Measurements from ENCODE around the gene LGR6. TPM values are rescaled to one million over a fixed set of nuclear protein-coding genes. Genes with fewer than 3 reads are reported as not detected.

Gene LGR6
- total RNA-seq, 8 experiments from 2014 or later: 0.13 to 1.0 (median 0.35) TPM

- WGBS, 10 experiments: 60 to 100% (median 84%) methylated on average over 1 to 4 of the region's 5 CpGs; no CpG with 5 or more reads in 3 of the 10 experiments
- Histone ChIP-seq H3K4me3 (no peak overlapping the region), H3K4me1 (replicated peaks in 1 of 2) (peaks cover 33 to 47% of the 10 kb centered on the region in 2 donors), H3K27ac (peak overlapping the region in 1 of 2 donors; percentile 37)
- ATAC-seq (replicated peaks in 6 of 8): peak in 7 of 8 experiments; percentile 22 to 86 (median 61)
- in situ Hi-C loops (cut with MboI; ENCODE audit: low pct_unique_long_range_greater_than_20kb in 2 of 9, low sequenced_read_pairs in 9 of 9, unreplicated experiment in 9 of 9): no loop called here
Observed at GRCh38 chr1:202282025-202282371, 88.4 kb downstream of the LGR6 start.

GRCh38 chr1:202282596-202283283, 89.1 kb downstream of the LGR6 start:
- H3K4me3 ChIP-seq: no peak overlapping the region
- peaks cover 33 to 47% of the 10 kb centered on the region in 2 donors for H3K4me1 ChIP-seq (replicated peaks in 1 of 2)
- peak in 3 of 8 experiments; percentile 2 to 8 (median 3) for ATAC-seq (replicated peaks in 6 of 8)
- 84 to 93% (median 92%) methylated on average over 2 to 7 of the region's 7 CpGs; no CpG with 5 or more reads in 6 of the 10 experiments for WGBS, 10 experiments
- H3K27ac ChIP-seq: no peak overlapping the region
- in situ Hi-C loops (cut with MboI; ENCODE audit: low pct_unique_long_range_greater_than_20kb in 2 of 9, low sequenced_read_pairs in 9 of 9, unreplicated experiment in 9 of 9): no loop called here

- peak; percentile 51 to 97 (median 74) for ATAC-seq (replicated peaks in 6 of 8)
- WGBS, 10 experiments: 0 to 69% (median 37%) methylated on average over 1 to 10 of the region's 10 CpGs; no CpG with 5 or more reads in 4 of the 10 experiments
- peaks cover 33 to 47% of the 10 kb centered on the region in 2 donors for H3K4me1 ChIP-seq (replicated peaks in 1 of 2)
- no peak overlapping the region for H3K4me3 ChIP-seq
- H3K27ac ChIP-seq: no peak overlapping the region
- in situ Hi-C loops (cut with MboI; ENCODE audit: low pct_unique_long_range_greater_than_20kb in 2 of 9, low sequenced_read_pairs in 9 of 9, unreplicated experiment in 9 of 9): no loop called here
Observed at GRCh38 chr1:202283379-202283844, 89.8 kb downstream of the LGR6 start.

GRCh38 chr1:202283991-202284390, 90.4 kb downstream of the LGR6 start:
- H3K4me1 ChIP-seq (replicated peaks in 1 of 2): peaks cover 33 to 47% of the 10 kb centered on the region in 2 donors
- whole genome bisulfite sequencing, 10 experiments: 40 to 84% (median 81%) methylated on average over 2 to 4 of the region's 4 CpGs; no CpG with 5 or more reads in 6 of the 10 experiments
- no peak overlapping the region for H3K4me3 ChIP-seq
- ATAC-seq (replicated peaks in 6 of 8): no peak
- H3K27ac ChIP-seq: no peak overlapping the region
- in situ Hi-C loops (cut with MboI; ENCODE audit: low pct_unique_long_range_greater_than_20kb in 2 of 9, low sequenced_read_pairs in 9 of 9, unreplicated experiment in 9 of 9): no loop called here

GRCh38 chr1:202285908-202286307, 92.3 kb downstream of the LGR6 start:
- Histone ChIP-seq H3K4me1 (replicated peaks in 1 of 2) (peaks cover 25 to 32% of the 10 kb centered on the region in 2 donors), H3K27ac (no peak overlapping the region), H3K4me3 (no peak overlapping the region)
- 36 to 94% (median 83%) methylated on average over 1 to 3 of the region's 3 CpGs; no CpG with 5 or more reads in 3 of the 10 experiments for WGBS, 10 experiments
- no peak for ATAC-seq (replicated peaks in 6 of 8)
- in situ Hi-C loops (cut with MboI; ENCODE audit: low pct_unique_long_range_greater_than_20kb in 2 of 9, low sequenced_read_pairs in 9 of 9, unreplicated experiment in 9 of 9): no loop called here

GRCh38 chr1:202286622-202287097, 93.1 kb downstream of the LGR6 start:
- ATAC-seq (replicated peaks in 6 of 8): no peak
- Histone ChIP-seq H3K27ac (no peak overlapping the region), H3K4me3 (no peak overlapping the region), H3K4me1 (replicated peaks in 1 of 2) (peaks cover 18 to 24% of the 10 kb centered on the region in 2 donors)
- 8 to 100% (median 59%) methylated on average over 1 to 6 of the region's 6 CpGs; no CpG with 5 or more reads in 1 of the 10 experiments for WGBS, 10 experiments
- in situ Hi-C loops (cut with MboI; ENCODE audit: low pct_unique_long_range_greater_than_20kb in 2 of 9, low sequenced_read_pairs in 9 of 9, unreplicated experiment in 9 of 9): no loop called here

DNA sequence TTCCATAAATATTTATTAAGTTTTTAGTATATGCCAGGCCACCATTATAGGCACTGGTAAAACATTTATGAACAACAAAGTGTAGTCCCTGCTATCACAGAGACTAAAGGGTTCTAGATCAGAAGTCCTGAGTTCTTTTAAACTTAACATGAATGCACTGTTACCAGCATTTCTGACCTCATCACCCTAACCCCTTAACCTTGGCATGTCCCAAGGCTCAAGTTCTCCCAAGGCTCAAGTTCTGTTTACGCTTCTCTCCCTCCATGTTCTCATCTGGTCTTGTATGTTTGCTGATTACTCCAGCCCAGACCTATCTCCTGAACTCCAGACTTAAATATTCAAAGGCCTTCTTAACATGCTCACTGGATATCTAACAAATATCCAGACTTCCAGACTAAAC, 93.6 kb downstream of the LGR6 start:
- in situ Hi-C loops (cut with MboI; ENCODE audit: low pct_unique_long_range_greater_than_20kb in 2 of 9, low sequenced_read_pairs in 9 of 9, unreplicated experiment in 9 of 9): no loop called here
- ATAC-seq (replicated peaks in 6 of 8): no peak
- 89 to 100% (median 100%) methylated on average over 1 of the region's 1 CpG; no CpG with 5 or more reads in 2 of the 10 experiments for WGBS, 10 experiments

DNA sequence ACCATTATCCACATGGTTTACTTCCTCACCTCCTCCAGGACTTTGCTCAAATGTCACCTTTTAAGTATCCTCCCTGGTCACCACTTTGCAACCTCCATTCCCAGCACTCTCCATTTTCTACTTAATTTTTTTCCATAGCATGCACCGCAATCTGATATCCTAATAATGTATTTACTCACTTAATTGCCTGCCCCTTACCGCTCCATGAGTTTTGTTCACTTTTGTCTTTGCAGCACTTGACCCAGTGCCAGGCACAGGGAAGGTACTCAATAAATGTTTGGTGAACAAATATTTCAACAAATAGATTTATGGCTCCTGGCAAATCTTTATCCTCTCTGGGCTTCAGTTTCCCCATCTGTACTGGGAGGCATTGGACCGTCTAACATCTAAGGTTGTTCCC, 94.6 kb downstream of the LGR6 start:
- WGBS, 10 experiments: 56 to 100% (median 90%) methylated on average over 1 to 3 of the region's 3 CpGs
- H3K4me3 ChIP-seq: no peak overlapping the region
- H3K4me1 ChIP-seq (replicated peaks in 1 of 2): peaks cover 7 to 9% of the 10 kb centered on the region in 2 donors
- in situ Hi-C loops (cut with MboI; ENCODE audit: low pct_unique_long_range_greater_than_20kb in 2 of 9, low sequenced_read_pairs in 9 of 9, unreplicated experiment in 9 of 9): no loop called here
- H3K27ac ChIP-seq: no peak overlapping the region
- ATAC-seq (replicated peaks in 6 of 8): no peak

More for the DNA sequence above, 93.6 kb downstream of the LGR6 start:
- no peak overlapping the region for H3K27ac ChIP-seq
- H3K4me1 ChIP-seq (replicated peaks in 1 of 2): peaks cover 12 to 19% of the 10 kb centered on the region in 2 donors
- no peak overlapping the region for H3K4me3 ChIP-seq

GRCh38 chr1:202289009-202289408, 95.4 kb downstream of the LGR6 start:
- no peak for ATAC-seq (replicated peaks in 6 of 8)
- H3K27ac ChIP-seq: no peak overlapping the region
- 17 to 100% (median 82%) methylated on average over 1 to 4 of the region's 4 CpGs; no CpG with 5 or more reads in 2 of the 10 experiments for WGBS, 10 experiments
- H3K4me1 ChIP-seq (replicated peaks in 1 of 2): peaks cover 0 to 2% of the 10 kb centered on the region in 2 donors
- H3K4me3 ChIP-seq: no peak overlapping the region
- in situ Hi-C loops (cut with MboI; ENCODE audit: low pct_unique_long_range_greater_than_20kb in 2 of 9, low sequenced_read_pairs in 9 of 9, unreplicated experiment in 9 of 9): no loop called here

- ATAC-seq (replicated peaks in 6 of 8): no peak
- Histone ChIP-seq H3K4me3 (no peak overlapping the region), H3K4me1 (replicated peaks in 1 of 2) (no peaks in the 10 kb centered on the region), H3K27ac (no peak overlapping the region)
- 42 to 100% (median 62%) methylated on average over 1 to 2 of the region's 2 CpGs; no CpG with 5 or more reads in 2 of the 10 experiments for WGBS, 10 experiments
- in situ Hi-C loops (cut with MboI; ENCODE audit: low pct_unique_long_range_greater_than_20kb in 2 of 9, low sequenced_read_pairs in 9 of 9, unreplicated experiment in 9 of 9): no loop called here
Observed at GRCh38 chr1:202291001-202291400, 97.4 kb downstream of the LGR6 start.

DNA sequence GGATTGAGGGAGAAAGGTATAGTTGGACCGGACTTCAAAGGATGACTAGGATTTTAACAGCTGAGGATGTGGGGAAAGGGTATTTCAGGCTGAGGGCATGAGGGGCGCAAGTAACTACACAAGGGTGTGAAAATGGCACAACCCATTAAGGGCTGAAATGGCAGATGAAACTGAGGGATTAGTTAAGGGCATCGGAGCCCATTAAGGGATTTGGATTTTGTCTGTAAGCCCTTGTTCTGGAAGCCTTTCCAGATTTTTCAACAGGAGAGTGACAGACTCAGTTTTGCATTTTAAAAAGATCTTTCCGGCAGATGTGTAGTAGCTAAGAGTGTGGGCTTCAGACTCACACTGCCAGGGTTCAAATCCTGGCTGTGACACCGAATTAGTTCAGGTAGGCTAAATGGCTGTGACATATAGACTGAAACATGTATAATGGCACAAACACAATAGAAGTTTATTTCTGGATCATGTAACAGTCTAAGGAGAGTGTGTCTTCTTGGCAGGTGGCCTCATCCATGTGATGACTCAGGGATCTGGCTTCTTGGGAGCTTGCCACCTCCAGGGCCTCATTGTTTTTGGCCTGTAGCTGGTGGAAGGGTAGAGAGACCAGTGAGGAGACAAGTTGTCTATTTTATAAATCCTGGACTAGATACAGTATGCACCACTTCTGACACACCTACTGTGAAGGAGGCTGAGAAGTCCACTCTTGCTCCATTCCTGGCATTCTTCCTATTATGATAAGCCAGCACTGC, 98.5 kb downstream of the LGR6 start:
- peak in 2 of 8 experiments; percentile 75 to 79 for ATAC-seq (replicated peaks in 6 of 8)
- WGBS, 10 experiments: 71 to 100% (median 86%) methylated on average over 1 to 5 of the region's 5 CpGs; no CpG with 5 or more reads in 1 of the 10 experiments
- Histone ChIP-seq H3K27ac (no peak overlapping the region), H3K4me1 (replicated peaks in 1 of 2) (no peaks in the 10 kb centered on the region), H3K4me3 (no peak overlapping the region)
- in situ Hi-C loops (cut with MboI; ENCODE audit: low pct_unique_long_range_greater_than_20kb in 2 of 9, low sequenced_read_pairs in 9 of 9, unreplicated experiment in 9 of 9): no loop called here

DNA sequence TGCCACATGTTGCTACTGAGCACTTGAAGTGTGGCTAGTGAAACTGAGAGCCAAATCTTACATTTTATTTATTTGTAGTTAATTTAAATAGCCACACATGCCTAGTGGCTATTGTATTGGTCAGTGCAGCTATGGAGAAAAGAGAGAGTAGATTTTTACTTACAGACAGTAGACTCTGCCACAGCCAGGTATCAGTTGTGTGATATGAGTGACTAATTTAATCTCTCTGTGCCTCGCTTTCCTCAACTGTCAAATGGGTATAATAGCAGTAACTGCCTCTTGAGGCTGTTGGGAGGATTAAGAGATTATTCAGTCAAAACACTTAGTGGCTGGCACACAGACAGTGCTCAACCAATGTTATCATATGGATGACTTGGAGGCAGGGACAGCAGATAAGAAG, 99.2 kb downstream of the LGR6 start:
- Histone ChIP-seq H3K4me1 (replicated peaks in 1 of 2) (no peaks in the 10 kb centered on the region), H3K27ac (no peak overlapping the region), H3K4me3 (no peak overlapping the region)
- in situ Hi-C loops (cut with MboI; ENCODE audit: low pct_unique_long_range_greater_than_20kb in 2 of 9, low sequenced_read_pairs in 9 of 9, unreplicated experiment in 9 of 9): no loop called here
- WGBS, 10 experiments: 71 to 100% (median 86%) methylated on average over 1 of the region's 1 CpG; no CpG with 5 or more reads in 5 of the 10 experiments
- no peak for ATAC-seq (replicated peaks in 6 of 8)

DNA sequence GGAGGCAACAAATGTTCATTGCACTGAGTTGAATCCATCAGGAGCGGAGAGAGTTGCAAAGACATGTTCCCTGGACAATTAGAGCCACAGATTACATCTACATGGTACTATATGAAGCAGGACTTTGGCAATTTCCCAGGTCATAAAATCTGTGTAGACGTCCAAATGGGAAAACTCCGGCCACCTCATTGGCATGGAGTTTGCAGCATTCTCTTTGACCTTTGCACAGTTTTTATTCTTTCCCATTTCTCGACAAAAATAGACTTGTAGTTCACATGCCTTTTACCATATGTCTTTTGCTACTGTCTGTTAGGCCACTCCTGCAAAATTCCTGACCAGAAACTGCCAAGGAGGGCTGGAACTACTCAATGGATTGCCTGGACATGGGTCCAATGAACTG, 100.0 kb downstream of the LGR6 start:
- no peak overlapping the region for H3K4me3 ChIP-seq
- no peaks in the 10 kb centered on the region for H3K4me1 ChIP-seq (replicated peaks in 1 of 2)
- 20 to 94% (median 76%) methylated on average over 1 to 4 of the region's 4 CpGs for WGBS, 10 experiments
- no peak overlapping the region for H3K27ac ChIP-seq
- in situ Hi-C loops (cut with MboI; ENCODE audit: low pct_unique_long_range_greater_than_20kb in 2 of 9, low sequenced_read_pairs in 9 of 9, unreplicated experiment in 9 of 9): no loop called here
- no peak for ATAC-seq (replicated peaks in 6 of 8)
